HepG2 (cell line): Measurements from ENCODE around the gene FBXW2. TPM values are rescaled to one million over a fixed set of nuclear protein-coding genes. Genes with fewer than 3 reads are reported as not detected.

Experiments
- ATAC-seq: fragments of 200-7000 bp; cut with Tn5 transposase; 3 replicates; pipeline ENCODE4 v1.9.1; 2020; ENCODE audit warnings: mild to moderate bottlenecking, moderate library complexity
- BruUV-seq: library from RNA; stranded (reverse); fragments of 400-500 nt; replicated peaks from 2 replicates; lab custom pipeline; 2021; lab: Mats Ljungman, UMichigan
- CTCF ChIA-PET: fragments of 300-600 bp; formaldehyde crosslinking; extraction: SDS; loops from one replicate; lab custom pipeline; 2021; ENCODE audit warnings: low total read pairs, inconsistent platforms, low intra/inter-chr PET ratio; lab: Yijun Ruan, JAX
- POLR2A ChIA-PET: fragments of 350-600 bp; sonication (Branson Sonifier 250); formaldehyde crosslinking; loops from one replicate; lab custom pipeline; 2020; ENCODE audit warnings: antibody characterized with exemption, inconsistent platforms; lab: Yijun Ruan, JAX
- DNase-seq: peaks from one replicate; pipeline ENCODE4 v3.0.0-alpha.2; 2015; ENCODE audit warnings: low spot score
- FAIRE-seq: peaks from 3 replicates; lab custom pipeline; 2011; peaks lifted over from hg19 to GRCh38; lab: Jason Lieb, UNC
- H2AFZ ChIP-seq: one replicate; pipeline ENCODE4 v1.6.1; 2011; ENCODE audit warnings: low read length, inconsistent platforms
- H3K27ac ChIP-seq: fragments of 300-600 bp; 3 replicates; pipeline ENCODE4 v1.8.0; 2011; ENCODE audit warnings: mixed run types, mild to moderate bottlenecking, mixed read lengths, low read length, inconsistent platforms; ENCODE audit not compliant: insufficient read depth; ENCODE audit errors: extremely low read length
- H3K27me3 ChIP-seq, 2 experiments: fragments of 200-600 bp in 1 of 2; 2 replicates in 1 of 2; 3 replicates in 1 of 2; pipeline versions ENCODE4 v1.6.0 to v1.8.0; 2011; ENCODE audit warnings: low read length in 2 of 2, mild to moderate bottlenecking in 2 of 2, moderate library complexity in 2 of 2, inconsistent platforms in 1 of 2; ENCODE audit not compliant: insufficient read depth in 2 of 2, control insufficient read depth in 1 of 2
- H3K36me3 ChIP-seq, 2 experiments: fragments of 200-600 bp in 1 of 2; replicated peaks in 1 of 2; 2 replicates in 1 of 2; 3 replicates in 1 of 2; pipeline versions ENCODE4 v1.5.1 to v1.8.0; 2011; ENCODE audit warnings: low read length in 2 of 2, inconsistent platforms in 1 of 2; ENCODE audit not compliant: insufficient read depth in 2 of 2, control insufficient read depth in 1 of 2
- H3K4me1 ChIP-seq: 2 replicates; pipeline ENCODE4 v1.5.1; 2012; ENCODE audit warnings: low read length, inconsistent platforms; ENCODE audit not compliant: insufficient read depth
- H3K4me2 ChIP-seq: 2 replicates; pipeline ENCODE4 v1.6.0; 2011; ENCODE audit warnings: low read depth, low read length, inconsistent platforms
- H3K4me3 ChIP-seq, 3 experiments: fragments of 200-600 bp in 1 of 3; sonication (generic), shearing (Covaris generic) in 1 of 3; replicated peaks in 1 of 3; 2 replicates each; pipeline ENCODE4 v1.5.1; 2011 to 2016; ENCODE audit warnings: low read length in 3 of 3, inconsistent platforms in 2 of 3, low read depth in 2 of 3, mild to moderate bottlenecking in 2 of 3, control low read depth in 1 of 3, mixed read lengths in 1 of 3; ENCODE audit not compliant: insufficient read depth in 1 of 3
- H3K79me2 ChIP-seq: one replicate; pipeline ENCODE4 v1.6.1; 2011; ENCODE audit warnings: low read length, inconsistent platforms; ENCODE audit not compliant: insufficient read depth
- H3K9ac ChIP-seq: 2 replicates; pipeline ENCODE4 v1.6.0; 2011; ENCODE audit warnings: mild to moderate bottlenecking, low read depth, low read length, inconsistent platforms; ENCODE audit not compliant: insufficient read depth
- H3K9me3 ChIP-seq: 2 replicates; pipeline ENCODE4 v1.5.1; 2012; ENCODE audit warnings: mild to moderate bottlenecking, low read length
- H4K20me1 ChIP-seq: 2 replicates; pipeline ENCODE4 v1.6.0; 2011; ENCODE audit warnings: inconsistent platforms, mild to moderate bottlenecking, low read length, moderate library complexity; ENCODE audit not compliant: insufficient read depth
- ATAD3A ChIP-seq: sonication (generic); formaldehyde crosslinking; IDR thresholded peaks from 2 replicates; pipeline ENCODE4 v1.4.0; 2020; ENCODE audit warnings: missing genetic modification reagents
- ERF ChIP-seq: IDR thresholded peaks from 2 replicates; pipeline ENCODE4 v1.6.1; 2018; ENCODE audit warnings: missing biosample characterization, missing genetic modification reagents
- GTF3A ChIP-seq: sonication (generic); formaldehyde crosslinking; conservative IDR thresholded peaks from 2 replicates; pipeline ENCODE4 v1.4.0; 2020; ENCODE audit warnings: mild to moderate bottlenecking, missing genetic modification reagents
- JDP2 ChIP-seq: sonication (generic); formaldehyde crosslinking; IDR thresholded peaks from 2 replicates; pipeline ENCODE4 v1.8.1; 2022; ENCODE audit warnings: missing genetic modification reagents, borderline replicate concordance
- JUND ChIP-seq: sonication (generic); formaldehyde crosslinking; IDR thresholded peaks from 2 replicates; pipeline ENCODE4 v1.8.0; 2022; ENCODE audit warnings: mild to moderate bottlenecking, missing genetic modification reagents
- LCORL ChIP-seq, 2 experiments: fragments of 450-650 bp in 1 of 2; sonication (generic) in 1 of 2; formaldehyde crosslinking in 1 of 2; IDR thresholded peaks; 2 replicates each; pipeline versions ENCODE4 v1.5.0 to v1.6.1; 2017 to 2020; ENCODE audit warnings: antibody characterized with exemption in 1 of 2, missing genetic modification reagents in 1 of 2
- NCOA5 ChIP-seq: sonication (generic); formaldehyde crosslinking; IDR thresholded peaks from 2 replicates; pipeline ENCODE4 v1.4.0; 2020; ENCODE audit warnings: missing genetic modification reagents
- NR2F6 ChIP-seq, 2 experiments: IDR thresholded peaks; 2 replicates each; pipeline ENCODE4 v1.6.1; 2016; ENCODE audit warnings: antibody characterized with exemption in 1 of 2, mild to moderate bottlenecking in 1 of 2
- RAD51 ChIP-seq: fragments of 450-650 bp; IDR thresholded peaks from 2 replicates; pipeline ENCODE4 v1.6.1; 2016; ENCODE audit warnings: borderline replicate concordance
- REL ChIP-seq: sonication (generic); formaldehyde crosslinking; conservative IDR thresholded peaks from 2 replicates; pipeline ENCODE4 v1.8.0; 2022; ENCODE audit warnings: mild to moderate bottlenecking, missing genetic modification reagents, moderate library complexity
- ZNF674 ChIP-seq: sonication (generic); formaldehyde crosslinking; IDR thresholded peaks from 2 replicates; pipeline ENCODE4 v1.5.0; 2020; ENCODE audit warnings: low read depth, mild to moderate bottlenecking, missing genetic modification reagents
- ZNF816 ChIP-seq: sonication (generic); formaldehyde crosslinking; IDR thresholded peaks from 2 replicates; pipeline ENCODE4 v1.8.0; 2022; ENCODE audit warnings: missing genetic modification reagents, mild to moderate bottlenecking, borderline replicate concordance
- ZNF891 ChIP-seq: sonication (generic); formaldehyde crosslinking; IDR thresholded peaks from 2 replicates; pipeline ENCODE4 v1.5.0; 2020; ENCODE audit warnings: mild to moderate bottlenecking, missing genetic modification reagents
- in situ Hi-C: cut with HindIII; loops from 2 replicates; pipeline ENCODE4 v1.10.0; 2017; ENCODE audit warnings: low pct_unique_long_range_greater_than_20kb; ENCODE audit not compliant: extremely low pct_ligation_motif_present
- intact Hi-C: fragments of 100-400 bp; cut with micrococcal nuclease; formaldehyde crosslinking; loops from one replicate; pipeline ENCODE4 v1.10.0; 2022; ENCODE audit not compliant: unreplicated experiment
- polyA plus RNA-seq, 8 experiments: library from polyadenylated mRNA; depleted of rRNA in 3 of 8; stranded (reverse) in 7 of 8; unstranded in 1 of 8; fragments of >200 nt; fragmentation: Illumina TruSeq in 4 of 8; extraction: Trizol in 4 of 8; gene quantifications; 2 replicates each; pipeline versions ENCODE4 v1.2.1 to v1.2.3, GENCODE V29; 2011 to 2016; ENCODE audit warnings: low read depth in 4 of 8, missing spikeins in 1 of 8, mixed read lengths in 1 of 8; ENCODE audit not compliant: insufficient read depth in 1 of 8
- total RNA-seq, 5 experiments: library from RNA; depleted of rRNA; stranded (reverse); fragments of >200 nt; fragmentation: Illumina TruSeq; extraction: Trizol; gene quantifications; 2 replicates each; pipeline ENCODE4 v1.2.3, GENCODE V29; 2016; ENCODE audit warnings: low read depth in 1 of 5
- TF ChIP-seq, protein P1 (sequence below): sonication (generic); formaldehyde crosslinking; IDR thresholded peaks from 2 replicates; pipeline ENCODE4 v1.8.0; 2022; ENCODE audit warnings: missing genetic modification reagents, low read depth, mild to moderate bottlenecking, borderline replicate concordance
- TF ChIP-seq, protein P2 (sequence below): sonication (generic); formaldehyde crosslinking; IDR thresholded peaks from 2 replicates; pipeline ENCODE4 v1.5.1; 2020; ENCODE audit warnings: missing genetic modification reagents, mild to moderate bottlenecking, borderline replicate concordance
- TF ChIP-seq, protein P3 (sequence below): sonication (generic); formaldehyde crosslinking; IDR thresholded peaks from 2 replicates; pipeline ENCODE4 v1.8.1; 2023; ENCODE audit warnings: mild to moderate bottlenecking, missing genetic modification reagents, borderline replicate concordance

FBXW2 gene
- total and polyA plus RNA-seq, 2 of the 13 experiments (the other 11 are each of a cell fraction or from before 2014, with no cell fraction given), result 35.4 to 43.1 TPM

DNA sequence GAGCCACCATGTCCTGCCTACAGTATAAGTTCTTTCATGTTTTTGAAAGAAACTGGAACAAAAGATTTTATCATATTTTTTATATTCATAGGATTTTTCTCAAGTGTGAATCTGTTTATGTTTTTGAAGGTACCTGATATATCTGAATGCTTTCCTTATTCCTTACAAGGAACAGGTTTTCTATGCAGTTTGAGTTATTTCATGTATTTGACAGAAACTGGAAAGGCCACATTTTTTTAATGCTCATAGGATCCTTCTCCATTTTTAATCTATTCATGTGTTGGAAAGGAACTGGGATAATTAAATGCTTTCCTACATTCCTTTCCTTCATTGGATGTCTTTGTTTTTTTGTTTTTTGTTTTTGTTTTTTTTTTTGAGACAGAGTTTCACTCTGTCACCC lies 15.7 kb upstream of the FBXW2 start:
- no peak for DNase-seq
- Histone ChIP-seq H3K27me3 (no peaks in the 10 kb centered on the region), H3K4me2 (no peak overlapping the region), H3K27ac (no peak overlapping the region), H3K79me2 (no peaks in the 10 kb centered on the region), H3K36me3 (no peaks in the 10 kb centered on the region), H2AFZ (no peak overlapping the region), H3K4me3 (no peak overlapping the region), H3K9ac (no peak overlapping the region), H3K9me3 (peaks cover 28% of the 10 kb centered on the region), H3K4me1 (no peaks in the 10 kb centered on the region), H4K20me1 (no peaks in the 10 kb centered on the region)
- intact Hi-C loops (loop anchor here (1.0 kb wide), 1 partner anchor 8 kb away; no protein-coding TSS in a partner anchor), in situ Hi-C loops (no loop called here)
- BruUV-seq, result no TSS peak
- ChIA-PET CTCF (no interaction called here), POLR2A (interaction anchor here (0.7 kb wide), 1 partner anchor 16 kb away, joined by 3 read pairs; the partner anchor contains the start of gene FBXW2)
- FAIRE-seq, result no peak
- TF ChIP-seq ATAD3A (CRISPR knock-in tag) (no peak), ZNF674 (CRISPR knock-in tag) (no peak), NCOA5 (CRISPR knock-in tag) (no peak), RAD51 (no peak), GTF3A (no peak), ERF (CRISPR knock-in tag) (no peak), JDP2 (CRISPR knock-in tag) (no peak), ZNF891 (CRISPR knock-in tag) (no peak), JUND (CRISPR knock-in tag) (no peak), ZNF816 (CRISPR knock-in tag) (no peak), REL (CRISPR knock-in tag) (no peak), NR2F6 (IDR thresholded peaks at IDR 0.05) (no peak), NR2F6 (CRISPR knock-in tag; IDR thresholded peaks at IDR 0.05) (no peak), LCORL (IDR thresholded peaks at IDR 0.05) (no peak), LCORL (CRISPR knock-in tag; IDR thresholded peaks at IDR 0.05) (no peak)
- TF ChIP-seq, protein P1, sequence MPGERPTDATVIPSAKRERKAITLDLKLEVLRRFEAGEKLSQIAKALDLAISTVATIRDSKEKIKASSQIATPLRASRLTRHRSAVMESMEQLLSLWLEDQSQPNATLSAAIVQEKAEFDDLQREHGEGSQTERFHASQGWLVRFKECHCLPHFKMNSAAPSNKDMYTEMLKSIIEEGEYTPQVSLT, result no peak
- TF ChIP-seq, protein P2, sequence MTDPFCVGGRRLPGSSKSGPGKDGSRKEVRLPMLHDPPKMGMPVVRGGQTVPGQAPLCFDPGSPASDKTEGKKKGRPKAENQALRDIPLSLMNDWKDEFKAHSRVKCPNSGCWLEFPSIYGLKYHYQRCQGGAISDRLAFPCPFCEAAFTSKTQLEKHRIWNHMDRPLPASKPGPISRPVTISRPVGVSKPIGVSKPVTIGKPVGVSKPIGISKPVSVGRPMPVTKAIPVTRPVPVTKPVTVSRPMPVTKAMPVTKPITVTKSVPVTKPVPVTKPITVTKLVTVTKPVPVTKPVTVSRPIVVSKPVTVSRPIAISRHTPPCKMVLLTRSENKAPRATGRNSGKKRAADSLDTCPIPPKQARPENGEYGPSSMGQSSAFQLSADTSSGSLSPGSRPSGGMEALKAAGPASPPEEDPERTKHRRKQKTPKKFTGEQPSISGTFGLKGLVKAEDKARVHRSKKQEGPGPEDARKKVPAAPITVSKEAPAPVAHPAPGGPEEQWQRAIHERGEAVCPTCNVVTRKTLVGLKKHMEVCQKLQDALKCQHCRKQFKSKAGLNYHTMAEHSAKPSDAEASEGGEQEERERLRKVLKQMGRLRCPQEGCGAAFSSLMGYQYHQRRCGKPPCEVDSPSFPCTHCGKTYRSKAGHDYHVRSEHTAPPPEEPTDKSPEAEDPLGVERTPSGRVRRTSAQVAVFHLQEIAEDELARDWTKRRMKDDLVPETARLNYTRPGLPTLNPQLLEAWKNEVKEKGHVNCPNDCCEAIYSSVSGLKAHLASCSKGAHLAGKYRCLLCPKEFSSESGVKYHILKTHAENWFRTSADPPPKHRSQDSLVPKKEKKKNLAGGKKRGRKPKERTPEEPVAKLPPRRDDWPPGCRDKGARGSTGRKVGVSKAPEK (CRISPR knock-in tag), result no peak
- TF ChIP-seq, protein P3, sequence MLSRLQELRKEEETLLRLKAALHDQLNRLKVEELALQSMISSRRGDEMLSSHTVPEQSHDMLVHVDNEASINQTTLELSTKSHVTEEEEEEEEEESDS (CRISPR knock-in tag), result no peak
- ATAC-seq, result no peak
